Fibroblast of the conjunctiva (primary cell): Measurements from ENCODE around the gene DOCK8.

Experiments
- DNase-seq: peaks from one replicate; pipeline ENCODE4 v3.0.0-alpha.2; 2010; ENCODE audit warnings: low read depth

Gene DOCK8

DNA sequence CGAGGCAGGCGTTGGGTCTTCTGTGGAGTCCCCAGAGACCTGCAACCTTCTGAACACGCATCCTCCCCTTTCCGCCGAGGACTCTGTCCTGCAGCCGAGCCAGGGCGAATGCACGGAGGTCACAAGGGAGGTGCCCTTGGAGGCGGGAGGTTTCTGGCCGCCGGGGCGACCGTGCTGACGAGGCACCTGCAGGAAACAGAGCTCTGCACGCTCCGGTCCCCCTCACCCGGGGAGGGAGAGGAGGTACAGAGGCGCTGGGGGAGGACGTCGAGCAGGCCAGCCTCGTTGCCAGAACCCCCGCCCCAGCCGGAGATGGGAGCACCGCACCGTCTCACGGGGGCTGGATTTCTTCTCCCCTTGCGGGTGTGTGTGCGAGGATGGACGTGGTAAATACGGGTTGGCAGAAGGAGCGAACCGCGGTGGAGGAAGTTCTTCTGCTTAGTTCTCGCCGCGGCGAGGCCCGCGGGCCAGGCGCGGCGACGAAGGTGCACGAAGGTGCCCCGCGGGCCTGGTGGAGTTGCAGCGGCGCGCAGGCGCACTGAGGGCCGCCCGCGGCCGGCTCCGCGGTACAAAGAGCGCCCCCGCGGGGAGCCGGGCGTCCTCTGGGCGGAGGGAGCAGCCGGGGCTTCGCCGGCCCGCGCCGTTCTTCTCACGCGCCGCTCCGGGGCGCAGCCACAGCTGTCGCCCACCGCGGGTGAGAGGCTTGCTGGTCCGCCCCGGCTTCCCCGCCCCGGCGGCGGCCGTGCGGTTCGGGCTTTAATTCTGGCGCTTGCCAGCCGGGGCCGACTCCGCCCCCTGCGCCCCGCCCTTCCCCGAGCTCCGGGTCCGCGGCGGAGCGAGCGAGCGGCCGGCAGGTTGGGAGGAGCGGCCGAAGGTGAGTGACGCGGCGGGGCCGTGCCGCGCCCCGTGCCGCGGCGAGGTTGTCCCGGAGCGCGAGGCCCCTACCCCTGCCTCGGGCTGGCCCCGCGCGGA, 289.5 kb downstream of the DOCK8 start, which contains the start of gene KANK1:
TSS of gene KANK1 (plus strand) at position 815 of the 972 bp plus-strand sequence.
- peak; percentile 5 for DNase-seq

GRCh38 chr9:504921-505740, 290.5 kb downstream of the DOCK8 start:
- DNase-seq = no peak

GRCh38 chr9:505741-506059, 291.0 kb downstream of the DOCK8 start:
- DNase-seq = no peak

DNA sequence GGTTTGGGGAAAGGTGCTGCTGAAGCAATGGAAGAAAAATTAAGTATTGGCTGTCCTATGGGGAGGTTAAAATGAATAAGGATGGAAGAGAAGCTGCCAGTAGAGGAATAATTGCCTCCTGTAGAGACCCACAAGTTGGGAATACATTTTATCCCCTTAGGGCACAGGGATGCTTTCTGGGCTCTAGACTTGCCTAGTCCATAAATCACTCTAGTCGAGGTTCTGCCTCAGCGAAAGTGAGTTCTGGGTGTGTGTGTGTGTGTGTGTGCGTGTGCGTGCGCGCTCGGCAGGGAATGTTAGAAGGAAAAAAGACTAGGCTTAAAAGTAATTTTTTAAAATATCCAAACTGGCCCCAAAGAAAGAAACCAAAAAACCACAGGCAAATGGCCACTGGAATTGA, 291.6 kb downstream of the DOCK8 start:
- DNase-seq = no peak

DNA sequence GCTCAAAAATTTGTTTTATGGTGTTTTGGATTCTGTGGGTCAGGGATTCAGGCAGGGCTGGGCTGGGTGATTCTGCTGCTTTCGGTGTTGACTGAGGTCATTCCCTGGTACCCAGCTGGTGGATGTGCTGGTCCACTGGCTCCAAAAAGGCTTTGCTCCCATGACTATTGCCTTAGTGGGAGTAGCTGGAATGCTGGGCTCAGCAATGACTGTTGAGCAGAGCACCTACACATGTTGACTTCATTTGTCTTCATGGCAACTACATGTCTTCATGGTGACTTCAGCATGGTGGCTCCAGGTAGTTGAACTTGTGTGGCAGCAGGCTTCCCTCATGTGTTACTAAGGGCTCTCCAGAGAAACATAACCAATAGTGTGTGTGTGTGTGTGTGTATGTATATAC, 297.2 kb downstream of the DOCK8 start:
- no peak for DNase-seq

- no peak for DNase-seq
Observed at GRCh38 chr9:512555-513272, 298.0 kb downstream of the DOCK8 start.
